GM04503 (cell line): ENCODE data around the gene TNS4.

Experiments used
- DNase-seq: peaks from one replicate; pipeline ENCODE4 v3.0.0-alpha.2; 2012; ENCODE audit warnings: low read depth

The TNS4 gene

DNA sequence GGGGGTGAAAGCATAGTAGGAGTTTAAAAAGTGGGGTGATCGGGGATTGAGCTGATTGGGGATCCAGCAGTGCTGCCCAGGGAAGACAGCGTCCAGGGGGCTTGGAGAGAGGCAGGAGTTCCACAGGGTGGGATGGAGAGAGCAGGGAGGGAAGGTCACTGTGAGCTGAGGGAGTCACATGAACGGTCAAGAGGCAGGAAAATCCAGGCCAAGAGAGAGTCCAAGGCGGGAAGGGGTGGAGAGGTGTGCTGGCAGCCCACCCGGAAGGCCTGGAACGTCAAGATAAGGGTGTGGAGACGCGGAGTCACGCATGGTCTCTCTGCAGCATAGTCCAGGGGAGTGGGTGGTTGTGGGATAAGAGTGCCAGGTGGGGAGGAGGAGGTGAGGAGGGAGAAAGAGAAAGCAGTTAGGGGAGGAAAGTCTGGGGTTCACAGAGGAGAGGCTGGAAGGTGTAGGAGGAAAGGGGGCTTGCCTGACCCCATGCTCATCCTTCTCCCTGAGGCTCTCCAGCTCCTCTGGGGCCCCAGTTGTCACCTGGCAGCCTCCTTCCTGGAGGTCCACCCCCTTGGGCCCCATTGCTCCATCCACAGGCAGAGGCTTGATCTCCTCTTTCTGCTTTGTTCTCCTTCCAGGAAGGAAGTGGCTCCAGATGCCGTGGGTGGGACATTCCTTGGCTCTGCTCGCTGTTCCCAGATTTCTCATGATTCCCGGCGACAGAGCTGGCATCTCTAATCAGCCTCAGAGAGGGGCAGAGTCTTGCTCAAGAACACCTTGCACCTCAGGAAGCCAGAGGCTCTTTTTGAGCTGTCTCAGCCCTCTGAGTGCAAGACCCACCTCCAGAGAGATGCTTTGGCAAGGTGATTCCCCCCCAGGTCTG lies 35.1 kb upstream of the TNS4 start:
- no peak for DNase-seq

DNA sequence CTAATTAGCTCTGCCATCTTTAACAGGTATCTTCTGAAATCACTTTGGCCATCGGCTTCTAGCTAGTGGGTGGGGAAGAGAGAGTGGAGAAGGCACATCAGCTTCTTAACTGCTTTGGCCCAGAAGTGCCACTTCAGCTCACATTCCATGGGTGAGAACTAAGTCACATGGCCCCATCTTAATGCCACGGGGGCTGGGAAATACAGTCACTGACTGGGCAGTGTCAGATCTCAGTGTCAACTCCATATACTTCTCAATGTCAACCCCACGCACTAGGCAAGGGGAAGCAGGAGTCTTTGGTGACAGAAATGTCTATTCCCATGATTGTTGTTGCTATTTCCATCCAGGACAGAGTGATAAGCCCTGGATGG lies 34.5 kb upstream of the TNS4 start:
- DNase-seq = no peak

DNA sequence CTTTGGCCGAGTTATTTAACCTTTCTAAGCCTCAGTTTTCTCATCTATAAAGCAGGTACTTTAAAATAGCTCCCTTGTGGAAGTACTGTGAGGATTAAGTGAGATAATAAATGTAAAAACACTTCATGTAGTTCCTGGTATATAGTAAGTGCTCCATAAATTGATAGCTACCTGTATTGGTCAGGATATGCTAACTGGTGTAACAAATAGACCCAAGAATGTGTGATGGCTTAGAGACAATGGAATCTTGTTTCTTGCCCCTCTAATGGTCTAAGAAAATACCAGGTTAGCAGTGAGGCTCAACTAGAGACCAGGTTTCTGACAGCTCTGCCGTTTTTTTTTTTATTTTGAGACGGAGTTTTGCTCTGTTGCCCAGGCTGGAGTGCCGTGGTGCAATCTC lies 34.0 kb upstream of the TNS4 start:
- no peak for DNase-seq

DNA sequence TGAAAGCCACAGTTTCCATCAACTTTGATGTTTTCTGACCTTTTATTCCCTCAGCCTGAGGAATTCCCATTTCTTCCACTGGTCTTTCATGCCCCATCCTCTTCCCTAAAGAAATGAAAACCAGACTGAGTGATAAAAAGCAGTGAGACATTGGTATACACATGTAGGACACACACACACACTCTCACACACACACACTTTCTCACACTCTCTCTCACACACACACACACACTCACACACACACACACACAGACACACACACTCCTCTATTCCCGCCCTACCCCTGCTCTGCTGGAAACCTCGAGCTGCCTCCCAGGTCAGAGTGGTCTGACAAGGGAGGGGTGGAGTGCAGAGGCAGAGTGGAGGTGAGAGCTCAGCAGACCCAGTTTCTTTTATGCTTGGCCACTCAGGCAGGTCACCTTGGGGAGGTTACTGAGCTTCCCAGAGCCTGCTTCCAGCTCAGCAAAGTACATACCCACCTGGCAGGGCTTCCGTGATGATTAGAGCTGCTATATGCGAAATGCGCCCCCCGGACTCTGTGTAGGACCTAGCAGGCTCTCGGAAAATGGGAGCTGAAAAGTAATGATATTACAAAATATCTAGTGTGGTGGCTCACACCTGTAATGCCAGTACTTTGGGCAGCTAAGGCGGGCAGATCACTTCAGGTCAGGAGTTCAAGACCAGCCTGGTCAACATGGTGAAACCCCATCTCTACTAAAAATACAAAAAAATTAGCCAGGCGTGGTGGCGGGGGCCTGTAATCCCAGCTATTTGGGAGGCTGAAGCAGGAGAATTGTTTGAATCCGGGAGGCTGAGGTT lies 33.2 kb upstream of the TNS4 start:
- DNase-seq = no peak

DNA sequence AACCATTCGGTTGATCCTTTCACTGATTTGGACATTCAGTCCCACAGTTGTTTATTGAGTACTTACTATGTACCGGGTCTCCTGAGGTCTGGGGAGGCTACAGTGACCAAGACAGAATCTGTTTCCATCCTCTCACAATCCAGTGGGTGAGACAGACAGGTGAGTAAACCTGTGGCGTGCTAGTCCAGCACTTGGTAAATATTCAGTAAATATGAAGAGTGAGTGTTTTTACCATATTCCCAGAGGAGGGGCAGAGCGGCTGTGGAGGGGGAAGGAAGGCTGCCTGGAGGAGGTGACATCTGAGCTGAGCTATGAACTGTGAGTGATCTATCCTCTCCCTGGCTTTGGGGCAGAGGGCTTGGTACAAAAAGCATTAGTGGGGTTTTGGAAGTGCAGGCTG lies 32.5 kb upstream of the TNS4 start:
- DNase-seq = no peak

DNA sequence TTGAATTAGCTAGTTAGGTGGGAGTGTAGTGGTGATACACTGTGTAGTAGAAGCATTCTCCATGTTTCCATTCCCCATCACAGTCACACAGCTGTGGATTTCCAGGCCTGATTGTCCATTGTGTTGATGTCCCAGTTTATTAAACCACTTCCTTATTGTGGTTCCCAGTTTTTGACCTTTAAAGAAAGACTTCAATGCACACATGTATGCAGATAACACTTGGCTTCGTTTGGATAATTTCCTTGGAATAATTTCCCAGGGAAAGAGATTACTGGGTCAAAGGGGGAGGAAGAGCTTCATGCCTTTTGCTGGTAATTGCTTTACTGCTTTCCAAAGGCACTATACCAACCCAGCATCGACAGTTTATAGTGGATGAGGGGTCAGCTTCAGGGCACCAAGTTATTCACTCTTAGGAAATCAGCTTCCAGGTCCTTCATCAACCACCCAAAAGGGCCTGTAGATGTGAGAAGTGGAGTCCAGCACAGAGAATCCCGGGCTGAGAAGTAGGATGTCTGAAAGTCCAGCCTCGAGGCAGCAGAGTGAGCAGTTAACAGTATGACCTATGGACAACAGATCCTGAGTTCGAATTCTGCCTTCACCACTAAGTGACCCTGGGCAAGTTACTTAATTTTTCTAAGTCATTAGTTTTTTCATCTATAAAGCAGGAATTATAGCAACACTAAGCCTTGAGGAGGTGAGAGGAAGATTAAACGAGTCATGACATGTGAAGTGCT lies 31.3 kb upstream of the TNS4 start:
- DNase-seq = no peak

DNA sequence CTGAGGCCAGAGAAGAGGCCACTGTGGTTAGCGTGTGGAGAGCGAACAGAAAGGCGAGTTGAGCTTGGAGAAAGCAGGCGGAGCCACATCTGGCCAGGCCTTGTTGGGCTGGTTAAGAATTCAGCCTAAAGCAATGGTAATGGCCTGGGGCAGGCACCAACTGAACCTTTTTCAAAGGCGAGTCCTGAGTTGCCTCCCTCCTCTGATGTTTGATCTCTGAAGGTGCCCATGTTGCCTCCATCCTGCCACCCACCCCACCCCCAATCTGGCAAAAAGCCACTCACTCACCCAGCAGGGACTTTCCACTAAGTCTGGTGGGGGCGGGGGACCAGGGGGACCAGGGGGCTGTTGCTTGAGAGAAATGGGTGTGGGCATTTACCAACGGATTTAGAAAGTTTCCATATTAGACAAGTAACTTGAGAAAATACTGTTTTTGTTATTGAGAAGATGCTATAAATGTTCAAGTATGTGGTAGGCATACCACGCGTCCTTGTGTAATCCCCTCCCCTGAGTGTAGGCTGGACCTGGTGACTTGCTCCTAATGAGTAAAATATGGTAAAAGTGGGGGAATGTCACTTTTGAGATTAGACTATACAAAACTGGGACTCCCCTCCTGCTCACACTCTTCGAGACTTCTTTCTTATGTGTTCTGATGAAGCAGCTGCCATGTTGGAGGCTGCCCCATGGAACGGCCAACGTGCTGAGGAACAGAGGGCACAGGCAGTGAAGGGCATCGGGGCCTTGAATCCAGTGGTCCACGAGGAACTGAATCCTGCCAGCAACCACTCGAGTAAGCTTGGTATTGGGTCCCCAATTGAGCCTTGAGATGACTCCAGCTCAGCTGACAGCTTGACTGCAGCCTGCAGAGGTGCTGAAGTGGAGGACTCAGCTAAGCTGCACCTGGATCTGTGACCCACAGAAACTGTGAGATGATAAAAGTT lies 29.9 kb upstream of the TNS4 start:
- DNase-seq = no peak

DNA sequence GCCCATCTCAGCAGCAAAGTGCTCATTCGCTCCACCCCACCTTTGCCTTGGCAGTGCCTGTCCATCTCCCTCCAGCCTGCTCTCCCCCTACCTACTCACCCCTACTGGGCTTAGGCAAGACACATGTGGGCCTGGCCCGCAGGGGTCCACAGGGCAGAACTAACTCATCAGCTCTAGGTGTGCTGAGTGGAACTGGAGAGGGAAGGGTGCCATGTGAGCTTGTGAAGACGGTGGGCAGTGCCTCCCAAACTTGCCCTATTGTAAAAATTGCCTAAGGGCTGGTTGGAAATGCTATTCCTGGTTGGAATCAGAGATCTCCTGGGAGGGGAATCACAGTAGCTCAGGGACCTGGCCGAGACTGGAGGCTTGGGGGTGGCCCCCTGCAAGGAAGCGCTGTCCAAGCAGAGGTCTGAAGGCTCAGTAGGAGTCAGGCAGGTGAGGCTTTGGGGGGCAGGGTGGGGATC lies 29.1 kb upstream of the TNS4 start:
- no peak for DNase-seq

DNA sequence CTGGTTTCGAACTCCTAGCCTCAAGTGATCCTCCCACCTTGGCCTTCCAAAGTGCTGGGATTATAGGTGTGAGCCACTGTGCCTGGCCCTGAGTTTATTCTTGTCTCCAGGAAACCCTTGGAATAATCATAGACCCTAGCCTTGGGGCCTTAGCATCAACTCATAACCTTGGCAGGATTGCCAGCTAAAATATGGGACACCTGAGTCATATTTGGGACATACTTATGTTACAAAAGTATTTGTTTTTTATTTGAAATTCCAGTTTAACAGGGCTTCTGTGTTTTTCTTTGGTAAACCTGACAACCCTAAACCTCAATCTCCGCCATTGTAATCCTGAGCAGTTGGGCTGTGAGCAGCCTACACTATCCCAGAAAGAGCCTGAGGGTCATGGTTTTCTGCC lies 28.6 kb upstream of the TNS4 start:
- DNase-seq = no peak

DNA sequence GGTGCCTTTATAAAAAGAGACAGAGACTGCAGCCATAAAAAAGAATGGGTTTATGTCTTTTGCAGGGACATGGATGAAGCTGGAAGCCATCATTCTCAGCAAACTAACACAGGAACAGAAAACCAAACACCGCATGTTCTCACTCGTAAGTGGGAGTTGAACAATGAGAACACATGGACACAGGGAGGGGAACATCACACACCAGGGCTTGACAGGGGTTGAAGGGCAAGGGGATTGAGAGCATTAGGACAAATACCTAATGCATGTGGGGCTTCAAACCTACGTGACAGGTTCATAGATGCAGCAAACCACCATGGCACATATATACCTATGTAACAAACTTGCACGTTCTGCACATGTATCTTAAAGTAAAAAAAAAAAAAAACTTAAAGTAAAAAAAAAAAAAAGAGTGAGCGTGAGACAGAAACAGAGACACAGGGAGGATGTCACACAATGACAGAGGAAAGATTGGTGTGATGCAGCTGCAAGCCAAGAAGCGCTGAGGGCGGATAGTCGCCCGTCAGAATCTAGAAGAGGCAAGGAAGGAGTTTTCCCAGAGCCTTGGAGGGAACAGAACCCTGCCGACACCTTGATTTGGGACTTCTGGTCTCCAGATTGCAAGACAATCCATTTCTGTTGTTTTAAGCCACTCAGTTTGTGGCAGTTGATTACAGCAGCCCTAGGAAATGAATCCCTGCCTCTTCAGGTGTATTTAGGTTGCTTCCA lies 27.4 kb upstream of the TNS4 start:
- no peak for DNase-seq

DNA sequence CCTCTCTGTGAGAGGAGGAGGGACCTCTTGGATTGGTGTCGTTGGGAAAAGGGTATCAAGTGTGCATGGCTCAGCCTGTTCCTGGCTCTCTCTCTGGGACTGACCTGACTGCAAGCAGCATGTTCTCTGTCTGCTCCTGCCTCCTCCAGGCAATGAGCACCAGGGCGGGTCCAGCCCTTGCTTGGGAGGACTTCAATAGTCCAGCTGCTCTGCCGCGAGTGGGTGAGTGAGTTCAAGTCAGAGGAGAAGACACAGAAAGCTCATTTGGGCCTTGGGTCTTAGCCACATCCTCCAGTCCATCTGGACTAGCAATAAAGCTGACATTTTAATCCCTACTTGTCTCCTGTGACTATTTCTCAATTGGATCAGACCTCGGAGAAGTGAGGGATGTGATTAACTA lies 25.2 kb upstream of the TNS4 start:
- DNase-seq = no peak

DNA sequence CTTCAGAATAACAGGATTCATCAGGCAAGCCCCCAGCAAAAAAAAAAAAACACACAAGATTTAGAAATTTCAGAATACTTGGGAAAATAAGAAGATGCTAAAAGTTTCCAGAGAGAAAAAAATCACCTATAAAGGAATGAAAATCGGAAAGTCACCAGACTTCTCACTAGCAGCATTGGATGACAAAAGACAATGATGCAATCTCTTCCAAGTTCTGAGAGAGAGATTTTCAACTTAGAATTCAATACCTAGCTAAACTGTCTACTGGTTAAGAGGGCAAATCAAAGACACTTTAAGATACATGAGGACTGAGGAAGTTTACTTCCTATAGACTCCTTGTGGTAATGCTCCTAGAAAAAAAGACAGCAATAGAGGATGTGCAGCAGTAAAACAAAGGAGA lies 23.9 kb upstream of the TNS4 start:
- no peak for DNase-seq

DNA sequence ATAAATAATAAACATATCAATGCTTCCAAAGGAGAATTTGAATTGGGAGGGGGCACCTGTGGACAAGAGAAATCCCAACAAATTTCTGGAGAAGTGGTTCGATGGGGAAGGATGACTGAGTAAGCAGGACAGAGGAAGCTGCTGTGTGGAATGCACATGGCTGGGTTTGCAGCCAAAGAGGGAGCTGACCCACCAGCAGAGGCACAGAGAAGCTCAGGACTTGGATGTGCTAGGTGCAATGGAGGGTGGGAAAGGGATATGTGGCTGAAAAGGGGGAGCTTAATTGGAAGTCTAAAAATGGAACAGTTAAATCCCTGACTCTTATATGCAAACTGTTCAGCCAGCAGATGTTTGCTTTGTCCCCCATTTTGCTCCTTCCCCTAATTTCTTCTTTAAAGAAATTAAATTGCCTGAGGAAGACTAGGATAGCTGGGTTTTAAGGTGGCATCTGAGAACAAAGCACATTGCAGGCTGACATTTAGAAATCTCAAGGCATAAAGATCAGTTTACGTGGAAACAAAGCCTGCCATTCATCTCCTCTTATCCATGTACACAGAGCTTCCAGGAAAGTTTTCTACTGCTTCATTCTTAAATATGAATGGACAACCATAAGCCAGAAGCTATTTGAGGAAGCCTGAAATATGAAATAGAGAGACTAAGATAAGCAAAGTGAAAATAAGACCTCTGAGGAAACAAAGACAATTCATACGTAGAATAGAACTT lies 23.0 kb upstream of the TNS4 start:
- no peak for DNase-seq

DNA sequence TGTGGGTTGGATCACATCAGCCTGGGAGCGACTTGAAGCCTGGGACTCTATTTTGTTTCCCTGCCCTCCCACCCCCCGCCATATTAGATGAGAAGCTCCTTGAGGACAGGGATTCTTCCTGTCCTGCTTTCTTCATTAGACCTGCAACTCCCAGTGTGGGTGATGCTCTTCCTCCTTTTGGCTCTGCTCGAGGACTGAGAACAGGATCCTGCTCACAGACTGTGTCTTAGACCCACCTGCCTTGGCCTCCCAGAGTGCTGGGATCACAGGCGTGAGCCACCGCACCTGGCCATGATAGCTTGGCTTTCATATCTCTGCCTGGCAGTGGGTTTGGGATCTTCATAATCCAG lies 21.5 kb upstream of the TNS4 start:
- no peak for DNase-seq

DNA sequence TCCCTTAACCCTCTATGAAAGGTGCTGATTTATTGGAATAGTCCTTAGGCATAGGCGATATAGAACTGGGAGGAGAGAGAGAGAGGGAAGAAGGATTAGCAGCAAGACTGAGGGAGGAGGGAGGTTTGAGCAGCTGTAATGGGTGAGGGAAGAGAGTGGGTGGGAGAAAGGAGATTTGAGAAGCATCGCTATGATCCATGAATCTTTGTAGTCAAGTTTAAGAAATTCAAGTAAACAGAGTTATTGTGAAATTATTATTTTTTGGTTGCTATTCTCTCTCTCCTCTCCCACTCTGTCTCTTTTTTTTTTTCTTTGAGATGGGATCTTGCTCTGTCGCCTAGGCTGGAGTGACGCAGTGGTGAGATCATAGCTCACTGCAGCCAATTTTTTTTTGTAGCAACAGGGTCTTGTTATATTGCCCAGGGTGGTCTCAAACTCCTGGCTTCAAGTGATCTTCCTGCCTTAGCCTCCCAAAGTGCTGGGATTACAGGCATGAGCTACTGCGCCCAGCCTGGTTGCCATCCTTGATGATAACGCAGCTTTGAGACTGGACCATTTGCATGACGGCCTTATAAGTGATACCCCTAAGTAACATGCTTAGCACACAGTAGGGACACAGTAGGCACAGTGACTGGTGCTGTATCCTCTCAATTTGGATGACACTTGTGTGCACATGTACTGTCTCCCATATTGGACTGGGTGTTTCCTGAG lies 21.0 kb upstream of the TNS4 start:
- DNase-seq = no peak

DNA sequence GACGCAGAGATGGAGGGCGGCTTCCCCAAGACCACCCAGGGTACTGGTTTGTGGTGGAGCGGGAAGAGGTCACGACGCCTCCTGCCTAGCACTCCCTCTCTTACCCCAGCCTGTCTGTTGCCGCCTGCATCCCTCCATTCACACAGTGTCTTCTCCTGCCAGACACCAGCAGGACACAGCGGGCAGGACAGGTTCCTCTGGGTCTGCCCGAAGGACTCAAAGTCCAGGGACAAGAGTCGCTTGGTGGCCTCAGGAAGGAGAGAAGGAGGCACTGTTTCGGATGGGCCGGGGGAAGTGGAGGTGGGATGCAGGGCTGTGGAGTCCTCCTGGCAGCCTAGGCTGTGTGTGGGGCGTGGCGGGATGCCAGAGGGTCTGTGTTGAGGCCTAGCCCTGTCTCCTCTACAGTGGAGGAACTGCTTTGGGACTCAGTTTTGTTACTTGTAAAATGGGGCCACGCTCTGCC lies 19.6 kb upstream of the TNS4 start:
- no peak for DNase-seq

DNA sequence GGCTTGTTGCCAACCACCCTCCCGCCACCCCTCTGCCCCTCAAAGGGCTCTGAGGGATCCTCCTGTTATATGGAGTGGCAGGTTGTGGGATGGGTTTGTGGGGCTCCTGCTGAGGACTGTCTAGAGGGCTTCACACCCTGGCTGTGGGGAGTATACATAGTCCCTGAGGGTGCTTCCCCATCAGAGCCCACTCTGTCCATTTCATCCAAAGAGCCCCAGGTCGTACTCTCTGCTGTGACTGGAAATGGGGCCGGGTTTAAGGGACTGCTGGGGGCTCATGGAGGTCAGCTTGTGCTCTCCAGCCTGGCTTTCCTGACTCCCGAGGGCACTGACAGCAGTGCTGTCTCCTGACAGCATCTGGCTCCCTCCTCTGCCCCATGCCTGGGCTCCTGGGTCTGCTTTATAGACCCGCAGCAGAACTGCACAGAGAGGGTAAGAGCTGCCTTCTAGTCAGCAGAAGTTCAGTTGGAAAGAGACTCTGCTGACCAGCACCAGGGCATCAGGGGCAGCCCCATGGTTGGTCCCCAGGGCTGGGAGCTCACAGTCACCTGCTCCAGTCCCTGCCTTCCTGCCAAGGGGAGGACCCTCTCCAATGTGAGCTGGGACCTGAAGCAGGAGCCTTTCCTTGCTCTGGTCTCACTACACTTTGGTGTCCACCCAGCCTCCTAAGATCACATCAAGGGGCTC lies 17.8 kb upstream of the TNS4 start:
- no peak for DNase-seq

DNA sequence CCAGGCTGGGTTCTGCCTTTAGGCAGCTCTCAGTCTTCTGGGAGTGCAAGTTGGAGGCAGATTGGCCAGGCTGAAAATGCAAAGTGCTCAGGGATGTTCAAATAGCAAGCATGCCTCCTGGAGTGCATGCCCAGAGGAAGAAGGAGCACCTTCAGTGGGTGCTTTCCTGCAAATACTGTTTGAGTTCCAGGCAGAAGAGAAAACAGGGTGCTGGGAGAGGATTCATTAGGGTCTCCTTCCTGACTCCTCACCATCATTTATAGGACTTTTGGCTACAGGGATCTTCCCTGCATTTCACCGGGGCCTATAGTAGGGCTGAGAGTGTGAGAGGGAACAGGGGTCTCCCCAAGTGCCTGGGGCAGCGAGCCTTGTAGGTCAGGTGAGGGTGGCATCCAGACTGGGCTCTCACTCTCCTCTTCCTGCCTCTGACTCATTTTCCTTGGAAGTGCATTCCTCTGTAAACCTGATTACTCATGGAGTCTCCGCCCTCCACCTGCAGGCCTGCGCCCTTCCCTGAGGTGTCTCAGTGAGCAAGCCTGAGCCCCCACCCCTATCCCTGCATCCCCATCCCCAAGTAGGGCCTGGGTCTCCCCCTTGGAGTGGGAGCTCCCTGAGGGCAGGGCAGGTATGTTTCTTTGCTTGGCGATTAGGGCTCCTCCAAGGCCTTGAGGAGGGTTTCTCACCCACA lies 17.1 kb upstream of the TNS4 start:
- no peak for DNase-seq
